LNCAP (cell line): Measurements from ENCODE around the gene PTPRM.

Experiments
- TF ChIP-seq, protein P1 (sequence below): fragments of 450-650 bp; IDR thresholded peaks from 2 replicates; pipeline ENCODE4 v1.5.1; 2017; ENCODE audit warnings: mild to moderate bottlenecking

The PTPRM gene

DNA sequence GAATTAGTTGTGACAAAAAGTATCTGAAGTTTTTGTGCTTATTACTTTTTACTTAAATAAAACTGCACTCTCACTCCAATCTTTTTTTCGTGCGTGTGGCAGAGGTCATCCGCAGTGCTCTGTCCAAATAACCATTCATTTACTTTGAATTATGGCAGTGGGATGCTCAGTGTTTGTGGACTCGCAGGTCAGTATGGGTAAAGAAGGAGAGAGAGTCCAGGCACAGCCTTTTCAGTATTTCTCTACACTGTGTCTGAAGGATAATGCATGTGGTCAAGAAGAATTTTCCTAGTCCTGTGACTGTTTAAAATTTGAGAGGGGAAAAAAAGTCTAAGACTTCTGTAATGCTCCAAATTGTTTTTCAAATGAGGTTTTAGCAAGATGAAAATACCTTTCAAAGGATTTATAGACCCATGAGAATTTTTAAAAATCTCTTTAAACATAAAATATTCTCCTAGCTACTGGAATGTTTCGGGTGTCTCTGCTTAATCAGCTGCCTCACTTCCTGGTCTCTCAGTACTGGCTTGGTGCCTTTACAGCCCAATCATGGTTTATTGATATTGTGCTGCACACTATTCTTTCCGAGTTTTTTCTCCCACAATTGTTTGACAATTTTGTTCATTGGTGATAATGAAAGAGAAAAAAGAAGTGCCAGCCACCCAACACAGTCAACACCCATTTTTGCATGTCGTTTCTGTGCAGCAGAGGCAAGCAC is 453.2 kb downstream of the PTPRM start:
- TF ChIP-seq, protein P1, sequence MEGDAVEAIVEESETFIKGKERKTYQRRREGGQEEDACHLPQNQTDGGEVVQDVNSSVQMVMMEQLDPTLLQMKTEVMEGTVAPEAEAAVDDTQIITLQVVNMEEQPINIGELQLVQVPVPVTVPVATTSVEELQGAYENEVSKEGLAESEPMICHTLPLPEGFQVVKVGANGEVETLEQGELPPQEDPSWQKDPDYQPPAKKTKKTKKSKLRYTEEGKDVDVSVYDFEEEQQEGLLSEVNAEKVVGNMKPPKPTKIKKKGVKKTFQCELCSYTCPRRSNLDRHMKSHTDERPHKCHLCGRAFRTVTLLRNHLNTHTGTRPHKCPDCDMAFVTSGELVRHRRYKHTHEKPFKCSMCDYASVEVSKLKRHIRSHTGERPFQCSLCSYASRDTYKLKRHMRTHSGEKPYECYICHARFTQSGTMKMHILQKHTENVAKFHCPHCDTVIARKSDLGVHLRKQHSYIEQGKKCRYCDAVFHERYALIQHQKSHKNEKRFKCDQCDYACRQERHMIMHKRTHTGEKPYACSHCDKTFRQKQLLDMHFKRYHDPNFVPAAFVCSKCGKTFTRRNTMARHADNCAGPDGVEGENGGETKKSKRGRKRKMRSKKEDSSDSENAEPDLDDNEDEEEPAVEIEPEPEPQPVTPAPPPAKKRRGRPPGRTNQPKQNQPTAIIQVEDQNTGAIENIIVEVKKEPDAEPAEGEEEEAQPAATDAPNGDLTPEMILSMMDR: no peak

DNA sequence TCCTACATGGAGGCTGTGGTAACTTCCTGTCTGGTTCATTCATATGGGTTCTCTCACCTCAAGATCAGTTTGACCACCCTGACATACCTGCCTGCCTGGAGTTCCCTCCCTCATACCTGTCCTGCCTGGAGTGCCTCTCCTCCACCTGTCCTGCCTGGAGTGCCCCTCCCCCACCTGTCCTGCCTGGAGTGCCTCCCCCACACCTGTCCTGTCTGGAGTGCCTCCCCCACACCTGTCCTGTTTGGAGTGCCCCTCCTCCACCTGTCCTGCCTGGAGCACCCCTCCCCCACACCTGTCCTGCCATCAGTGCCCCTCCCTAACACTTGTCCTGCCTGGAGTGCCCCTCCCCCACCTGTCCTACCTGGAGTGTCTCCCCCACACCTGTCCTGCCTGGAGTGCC is 461.9 kb downstream of the PTPRM start:
- TF ChIP-seq, protein P1: no peak

DNA sequence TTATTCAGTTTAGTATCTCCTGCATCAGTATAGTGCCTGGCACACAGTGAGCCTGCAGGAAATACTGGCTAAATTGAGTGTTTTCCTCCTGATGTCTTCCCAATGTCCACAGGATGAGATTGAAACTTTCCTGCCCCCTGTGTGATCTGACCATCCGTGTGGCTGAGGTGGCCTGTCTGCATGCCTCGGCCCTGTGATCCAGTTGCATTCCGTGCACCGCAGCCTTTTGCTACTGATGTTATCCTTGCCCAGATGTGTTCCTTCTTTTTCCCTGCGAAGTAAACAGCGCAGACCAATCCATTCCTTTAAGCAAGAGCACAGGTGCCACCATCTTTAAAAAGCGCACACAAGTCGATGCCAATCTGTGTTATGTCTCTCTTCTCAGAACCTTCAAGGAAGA is 462.6 kb downstream of the PTPRM start:
- TF ChIP-seq, protein P1: no peak

DNA sequence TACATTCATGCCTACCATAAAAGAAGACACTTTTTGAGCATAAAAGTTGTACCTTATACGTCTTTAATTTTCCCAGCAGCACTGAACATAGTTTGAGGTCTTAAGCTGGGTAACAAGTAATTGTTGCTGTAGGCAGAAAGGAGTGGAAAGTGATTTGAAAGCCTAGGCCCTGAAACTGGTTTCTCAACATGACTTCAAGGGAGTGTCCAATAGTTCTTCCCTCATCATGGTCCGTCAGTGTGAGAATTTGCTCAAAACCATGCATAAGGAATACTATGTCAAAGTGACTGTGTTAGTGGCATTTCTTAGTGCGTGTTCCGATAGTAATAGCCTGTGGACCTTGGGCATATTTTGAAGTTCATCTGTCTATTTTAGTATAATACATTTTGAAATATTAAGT is 463.1 kb downstream of the PTPRM start:
- TF ChIP-seq, protein P1: no peak

DNA sequence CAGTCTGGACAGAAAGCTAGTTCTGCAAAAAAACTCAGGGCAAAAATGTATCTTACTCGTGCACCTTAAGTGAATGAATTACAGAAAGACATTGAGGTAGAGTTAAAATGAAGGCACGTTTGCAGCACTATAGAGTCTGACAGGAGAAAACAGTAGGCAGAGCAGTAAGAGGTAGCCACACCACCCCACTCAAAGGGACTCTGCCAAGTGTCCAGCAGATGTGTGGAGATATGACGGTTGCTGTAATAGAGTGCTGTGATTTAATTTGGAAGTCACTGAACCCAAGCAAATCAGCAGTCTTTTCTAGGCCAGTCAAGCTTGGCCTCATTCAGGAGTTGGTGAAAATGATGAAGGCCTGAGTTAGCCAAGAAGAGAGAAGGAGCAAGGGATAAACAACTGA is 464.4 kb downstream of the PTPRM start:
- TF ChIP-seq, protein P1: no peak

DNA sequence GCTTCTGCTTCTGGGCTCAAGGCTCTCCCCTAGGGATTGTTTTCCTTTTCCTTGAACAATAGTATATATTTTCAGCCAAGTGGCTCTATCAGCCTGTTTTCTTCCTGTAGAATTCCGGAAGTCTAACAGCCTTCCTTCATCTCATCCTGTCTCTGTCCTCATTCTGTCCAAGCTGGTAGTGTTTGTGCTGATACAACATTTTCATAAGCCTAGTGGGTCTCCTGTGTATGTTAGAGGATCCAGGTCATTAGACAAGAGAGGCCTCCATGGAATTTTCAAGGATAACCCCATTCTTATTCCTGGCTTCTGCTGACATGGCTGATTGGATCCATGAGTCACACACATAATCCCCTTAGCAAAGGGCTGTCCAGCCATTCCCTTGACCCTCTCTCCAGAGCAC is 467.6 kb downstream of the PTPRM start:
- TF ChIP-seq, protein P1: no peak

DNA sequence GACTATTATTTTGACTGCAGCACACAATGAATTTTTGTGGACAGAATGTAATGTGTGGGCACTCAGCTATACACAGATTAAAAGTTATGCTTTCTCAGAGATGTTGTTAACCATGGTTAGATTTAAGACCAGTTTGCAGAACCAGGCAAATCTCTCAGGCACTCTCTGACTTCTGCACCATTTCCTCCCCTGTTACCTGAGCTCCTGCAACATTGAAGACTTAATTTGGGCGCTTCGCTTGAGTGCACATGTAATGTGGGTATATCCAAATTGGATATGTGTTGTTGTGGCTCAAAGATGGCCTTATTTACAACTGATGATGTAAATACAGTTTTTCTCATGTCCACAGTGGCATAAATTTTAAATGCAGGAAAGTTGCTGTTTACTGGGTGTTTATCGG is 469.4 kb downstream of the PTPRM start:
- TF ChIP-seq, protein P1: no peak

DNA sequence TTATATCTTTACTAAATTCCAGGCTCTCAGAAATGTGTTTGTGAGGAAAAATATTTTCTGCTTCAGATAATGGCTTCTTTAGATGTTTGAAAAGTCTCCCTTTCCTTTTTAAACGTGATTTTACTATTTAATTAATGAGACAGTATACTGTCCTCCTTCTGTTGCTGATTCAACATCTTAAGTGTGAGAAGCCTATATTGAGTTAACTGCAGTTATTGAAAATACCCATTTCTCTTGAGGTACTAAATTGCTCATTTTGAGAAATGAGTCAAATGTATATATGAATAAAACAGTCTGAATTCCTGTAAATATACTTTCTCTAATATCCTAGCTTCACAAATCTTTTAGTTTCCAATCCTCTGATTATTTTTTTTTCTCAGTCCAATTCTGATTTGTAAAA is 470.2 kb downstream of the PTPRM start:
- TF ChIP-seq, protein P1: no peak
